H1 (cell line): Measurements from ENCODE around the gene SLC7A8. TPM values are rescaled to one million over a fixed set of nuclear protein-coding genes. Genes with fewer than 3 reads are reported as not detected.

ENCODE experiments used
- CTCF ChIA-PET: fragments of 300-600 bp; sonication (Branson Sonifier 250); formaldehyde crosslinking; loops from one replicate; lab custom pipeline; 2021; ENCODE audit not compliant: partially characterized antibody; lab: Charles Lee
- POLR2A ChIA-PET: fragments of 300-600 bp; sonication (Branson Sonifier 250); formaldehyde crosslinking; loops from one replicate; lab custom pipeline; 2021; ENCODE audit warnings: inconsistent platforms; ENCODE audit not compliant: partially characterized antibody; lab: Charles Lee
- DNase-seq, 2 experiments: peaks; one replicate each; pipeline versions ENCODE4 v3.0.0 to v3.0.0-alpha.2; 2010 to 2022; ENCODE audit warnings: low spot score in 2 of 2, low read depth in 1 of 2, mixed read lengths in 1 of 2
- FAIRE-seq: peaks from 2 replicates; lab custom pipeline; 2011; peaks lifted over from hg19 to GRCh38; lab: Jason Lieb, UNC
- H2AFZ ChIP-seq: 2 replicates; pipeline ENCODE4 v1.8.1; 2012; ENCODE audit warnings: low read length, inconsistent platforms
- H2AK5ac ChIP-seq: 2 replicates; pipeline ENCODE4 v1.6.1; 2013; ENCODE audit warnings: low read depth, low read length
- H2BK120ac ChIP-seq: replicated peaks from 2 replicates; pipeline ENCODE3; 2013; ENCODE audit warnings: low read depth, low read length, inconsistent platforms
- H2BK12ac ChIP-seq: 2 replicates; pipeline ENCODE4 v1.6.1; 2013; ENCODE audit warnings: low read depth, low read length
- H2BK15ac ChIP-seq: 2 replicates; pipeline ENCODE4 v1.6.1; 2013; ENCODE audit warnings: low read length
- H2BK20ac ChIP-seq: 2 replicates; pipeline ENCODE4 v1.6.1; 2013; ENCODE audit warnings: low read length
- H2BK5ac ChIP-seq: 2 replicates; pipeline ENCODE4 v1.6.1; 2013; ENCODE audit warnings: low read depth, low read length
- H3K14ac ChIP-seq: 2 replicates; pipeline ENCODE4 v1.6.1; 2013; ENCODE audit warnings: inconsistent platforms; ENCODE audit not compliant: insufficient read length
- H3K18ac ChIP-seq: 2 replicates; pipeline ENCODE4 v1.6.1; 2013; ENCODE audit warnings: low read length; ENCODE audit errors: extremely low read depth
- H3K23ac ChIP-seq: 2 replicates; pipeline ENCODE4 v1.6.1; 2013; ENCODE audit warnings: inconsistent platforms; ENCODE audit not compliant: insufficient read length
- H3K23me2 ChIP-seq: 2 replicates; pipeline ENCODE4 v1.6.1; 2013; ENCODE audit warnings: low read depth, low read length
- H3K27ac ChIP-seq: 2 replicates; pipeline ENCODE4 v1.6.1; 2011; ENCODE audit warnings: low read depth, low read length, inconsistent platforms
- H3K27me3 ChIP-seq, 4 experiments: replicated peaks in 1 of 4; 1 replicate in 1 of 4; 2 replicates in 3 of 4; pipeline versions ENCODE4 v1.6.1 to v1.8.1; 2011 to 2013; ENCODE audit warnings: low read length in 3 of 4, mild to moderate bottlenecking in 3 of 4, inconsistent platforms in 2 of 4, mixed read lengths in 2 of 4, moderate library complexity in 1 of 4; ENCODE audit not compliant: control insufficient read depth in 3 of 4, insufficient read depth in 3 of 4; ENCODE audit errors: extremely low read depth in 1 of 4
- H3K36me3 ChIP-seq, 4 experiments: 2 replicates each; pipeline versions ENCODE4 v1.6.1 to v1.8.1; 2011 to 2013; ENCODE audit warnings: mild to moderate bottlenecking in 4 of 4, low read length in 3 of 4, moderate library complexity in 2 of 4, control low read depth in 1 of 4, inconsistent platforms in 1 of 4; ENCODE audit not compliant: insufficient read depth in 4 of 4, control insufficient read depth in 2 of 4
- H3K4ac ChIP-seq: replicated peaks from 2 replicates; pipeline ENCODE3; 2013; ENCODE audit warnings: low read length, low read depth, mixed read lengths, inconsistent platforms; ENCODE audit not compliant: insufficient read length
- H3K4me1 ChIP-seq, 4 experiments: replicated peaks in 1 of 4; 1 replicate in 1 of 4; 2 replicates in 3 of 4; pipeline versions ENCODE4 v1.6.1 to v1.8.1; 2011 to 2013; ENCODE audit warnings: low read length in 3 of 4, inconsistent platforms in 2 of 4, mixed read lengths in 1 of 4; ENCODE audit not compliant: insufficient read depth in 4 of 4, control insufficient read depth in 3 of 4
- H3K4me2 ChIP-seq, 2 experiments: 2 replicates each; pipeline versions ENCODE4 v1.6.1 to v1.8.1; 2011 to 2013; ENCODE audit warnings: low read depth in 2 of 2, low read length in 2 of 2, control low read depth in 1 of 2, inconsistent platforms in 1 of 2, mild to moderate bottlenecking in 1 of 2; ENCODE audit not compliant: insufficient read depth in 1 of 2
- H3K4me3 ChIP-seq, 4 experiments: fragments of 200-600, 300-600 bp in 1 of 4; sonication (generic), shearing (Covaris generic), sonication (Bioruptor Twin) in 1 of 4; 2 replicates each; pipeline versions ENCODE4 v1.5.1 to v1.8.1; 2011 to 2016; ENCODE audit warnings: low read length in 4 of 4, low read depth in 3 of 4, control low read depth in 2 of 4, inconsistent platforms in 2 of 4, mild to moderate bottlenecking in 2 of 4, mixed read lengths in 1 of 4, moderate library complexity in 1 of 4; ENCODE audit not compliant: insufficient read depth in 2 of 4; ENCODE audit errors: extremely low read depth in 1 of 4
- H3K56ac ChIP-seq: replicated peaks from 2 replicates; pipeline ENCODE3; 2013; ENCODE audit warnings: low read depth, mild to moderate bottlenecking, mixed read lengths, low read length, inconsistent platforms; ENCODE audit not compliant: insufficient read length
- H3K79me1 ChIP-seq: 2 replicates; pipeline ENCODE4 v1.6.1; 2013; ENCODE audit warnings: low read depth, low read length, control low read depth
- H3K79me2 ChIP-seq, 2 experiments: 2 replicates each; pipeline versions ENCODE4 v1.6.1 to v1.8.1; 2012 to 2013; ENCODE audit warnings: low read length in 2 of 2, mild to moderate bottlenecking in 2 of 2, inconsistent platforms in 1 of 2; ENCODE audit not compliant: insufficient read depth in 2 of 2, control insufficient read depth in 1 of 2
- H3K9ac ChIP-seq, 4 experiments: replicated peaks in 1 of 4; 1 replicate in 1 of 4; 2 replicates in 3 of 4; pipeline versions ENCODE4 v1.6.1 to v1.8.1; 2011 to 2013; ENCODE audit warnings: low read depth in 3 of 4, low read length in 3 of 4, control low read depth in 2 of 4, mild to moderate bottlenecking in 2 of 4, moderate library complexity in 2 of 4, inconsistent platforms in 1 of 4; ENCODE audit errors: extremely low read depth in 1 of 4
- H3K9me3 ChIP-seq, 2 experiments: 2 replicates each; pipeline versions ENCODE4 v1.6.1 to v1.8.1; 2012 to 2013; ENCODE audit warnings: mild to moderate bottlenecking in 2 of 2, moderate library complexity in 2 of 2, control low read depth in 1 of 2, inconsistent platforms in 1 of 2, low read depth in 1 of 2, low read length in 1 of 2, mixed read lengths in 1 of 2; ENCODE audit not compliant: insufficient read depth in 2 of 2
- H4K20me1 ChIP-seq, 2 experiments: replicated peaks in 1 of 2; 2 replicates each; pipeline versions ENCODE3 to v1.8.1; 2011 to 2013; ENCODE audit warnings: inconsistent platforms in 2 of 2, low read length in 2 of 2, mild to moderate bottlenecking in 1 of 2; ENCODE audit not compliant: insufficient read depth in 2 of 2, control insufficient read depth in 1 of 2
- H4K5ac ChIP-seq: 2 replicates; pipeline ENCODE4 v1.6.1; 2013; ENCODE audit warnings: low read length, low read depth, mixed read lengths, inconsistent platforms; ENCODE audit not compliant: insufficient read length
- H4K8ac ChIP-seq: 2 replicates; pipeline ENCODE4 v1.8.0; 2013; ENCODE audit warnings: mild to moderate bottlenecking, moderate library complexity, low read length, inconsistent platforms; ENCODE audit not compliant: insufficient read depth; ENCODE audit errors: extremely low read depth
- H4K91ac ChIP-seq: replicated peaks from 2 replicates; pipeline ENCODE3; 2013; ENCODE audit warnings: low read length, mixed read lengths, inconsistent platforms; ENCODE audit not compliant: insufficient read length
- BACH1 ChIP-seq: IDR thresholded peaks from 2 replicates; pipeline ENCODE4 v1.6.1; 2012; ENCODE audit warnings: low read length, improper control_type of control experiment
- CBX5 ChIP-seq: fragments of 300-800, 300-1000 bp; sonication (generic); IDR thresholded peaks from 2 replicates; pipeline ENCODE4 v1.7.1; 2016; ENCODE audit warnings: antibody characterized with exemption, low read length, low read depth
- CEBPB ChIP-seq: IDR thresholded peaks from 2 replicates; pipeline ENCODE4 v1.6.1; 2012; ENCODE audit warnings: low read depth, low read length
- CHD2 ChIP-seq: IDR thresholded peaks from 2 replicates; pipeline ENCODE4 v1.6.1; 2012; ENCODE audit warnings: low read length, improper control_type of control experiment
- CTBP2 ChIP-seq: IDR thresholded peaks from 2 replicates; pipeline ENCODE4 v1.7.0; 2011; ENCODE audit warnings: borderline replicate concordance, mild to moderate bottlenecking, moderate library complexity, mixed read lengths, low read length; ENCODE audit not compliant: insufficient read depth, insufficient read length
- EZH2 ChIP-seq: fragments of 200-600 bp; sonication (generic); IDR thresholded peaks from 2 replicates; pipeline ENCODE4 v1.7.1; 2012; ENCODE audit warnings: low read depth, mild to moderate bottlenecking, moderate library complexity, low read length, inconsistent platforms; ENCODE audit not compliant: severe bottlenecking
- PHF8 ChIP-seq: fragments of 200-600 bp; sonication (generic); conservative IDR thresholded peaks from 2 replicates; pipeline ENCODE4 v1.7.1; 2012; ENCODE audit warnings: low read depth, mild to moderate bottlenecking, inconsistent platforms, low read length, moderate library complexity
- POLR2A ChIP-seq, 2 experiments: IDR thresholded peaks; 1 replicate in 1 of 2; 2 replicates in 1 of 2; pipeline ENCODE4 v1.6.1; 2011; ENCODE audit warnings: low read depth in 2 of 2, low read length in 2 of 2, mild to moderate bottlenecking in 2 of 2; ENCODE audit errors: control extremely low read depth in 1 of 2
- RAD21 ChIP-seq, 2 experiments: IDR thresholded peaks in 1 of 2; conservative IDR thresholded peaks in 1 of 2; 2 replicates each; pipeline ENCODE4 v1.6.1; 2011; ENCODE audit warnings: low read depth in 2 of 2, low read length in 2 of 2, improper control_type of control experiment in 1 of 2, inconsistent platforms in 1 of 2, mild to moderate bottlenecking in 1 of 2, moderate library complexity in 1 of 2
- RNF2 ChIP-seq: fragments of 200-900, 300-1000 bp; sonication (generic); IDR thresholded peaks from 2 replicates; pipeline ENCODE4 v1.7.1; 2016; ENCODE audit warnings: borderline replicate concordance, low read depth, mild to moderate bottlenecking, antibody characterized with exemption, low read length; ENCODE audit not compliant: poor library complexity, severe bottlenecking; ENCODE audit errors: missing control alignments
- SIX5 ChIP-seq: IDR thresholded peaks from 2 replicates; pipeline ENCODE4 v1.6.1; 2011; ENCODE audit warnings: mild to moderate bottlenecking, low read depth, low read length
- TAF7 ChIP-seq: optimal IDR thresholded peaks from 2 replicates; pipeline ENCODE3; 2011; ENCODE audit warnings: low read depth, mild to moderate bottlenecking, inconsistent platforms, low read length, moderate library complexity, borderline replicate concordance
- TBP ChIP-seq: IDR thresholded peaks from 2 replicates; pipeline ENCODE4 v1.6.1; 2011; ENCODE audit warnings: low read depth, low read length, improper control_type of control experiment
- WGBS, 2 experiments: shearing (Covaris generic) in 1 of 2; methylation state at CpG; one replicate each; pipeline versions ENCODE4 v1.1.6 to v1.1.7; 2013 to 2015; ENCODE audit warnings: low lambda C conversion rate in 2 of 2, mixed read lengths in 2 of 2, inconsistent platforms in 1 of 2, low coverage in 1 of 2, missing lambda C conversion rate in 1 of 2; ENCODE audit not compliant: insufficient replicate concordance in 2 of 2, insufficient coverage in 1 of 2, insufficient read length in 1 of 2; ENCODE audit errors: extremely low coverage in 1 of 2, missing lambda C conversion rate in 1 of 2; 5-methylcytosine and 5-hydroxymethylcytosine counted together
- polyA plus RNA-seq, 7 experiments: library from polyadenylated mRNA; depleted of rRNA in 3 of 7; stranded (reverse) in 5 of 7; unstranded in 2 of 7; fragments of >200 nt in 5 of 7; fragments of 200-250 nt in 2 of 7; gene quantifications; 1 replicate in 5 of 7; 2 replicates in 1 of 7; 4 replicates in 1 of 7; pipeline versions ENCODE4 v1.2.1 to v1.2.3, GENCODE V29; 2011 to 2013; ENCODE audit warnings: missing spikeins in 2 of 7, mixed read lengths in 2 of 7
- total RNA-seq: library from RNA; stranded (reverse); fragmentation: NEBNext Ultra II Directional; extraction: Animal tissue kit (Norgen Biotek cat#: 25700); gene quantifications from 2 replicates; pipeline ENCODE4 v1.2.1, GENCODE V29; 2021

Gene SLC7A8
- total and polyA plus RNA-seq, 2 of the 8 experiments (the other 6 are each of a cell fraction or from before 2014, with no cell fraction given) = 182 to 204 TPM

DNA sequence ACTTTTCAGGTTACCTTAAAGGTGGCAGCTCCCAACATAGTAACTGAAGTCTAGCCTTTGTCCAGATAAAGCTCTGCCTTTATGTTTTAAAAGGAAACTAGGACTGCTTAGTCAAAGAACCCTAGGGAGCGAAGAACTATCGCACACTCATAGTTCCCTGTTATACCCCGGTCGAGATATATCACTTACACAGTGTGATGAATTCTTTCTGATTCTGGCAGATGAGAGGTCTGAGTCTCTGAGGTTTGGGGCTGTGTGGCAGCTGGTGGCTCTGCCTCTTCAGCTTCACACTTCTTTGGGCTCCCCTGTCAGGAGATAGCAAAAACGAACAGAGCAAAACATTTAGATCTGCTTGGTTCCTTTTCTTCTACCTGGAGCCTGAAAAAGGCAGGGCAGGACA is 105.5 kb downstream of the SLC7A8 start:
- Histone ChIP-seq H4K8ac (no peak overlapping the region; the same call in 1 of the 2 replicates), H3K18ac (no peak overlapping the region), H4K20me1 (peaks cover 1 to 12% of the 10 kb centered on the region in 2 experiments), H3K79me2 (peaks cover 4 to 10% of the 10 kb centered on the region in 2 experiments; a peak in 1 of 4 replicates), H3K4me2 (no peak overlapping the region), H3K23me2 (no peaks in the 10 kb centered on the region; the same call in 1 of the 2 replicates), H3K36me3 (peaks cover 34 to 80% (median 68%) of the 10 kb centered on the region in 4 experiments), H3K27me3 (no peaks in the 10 kb centered on the region), H2BK20ac (no peak overlapping the region), H3K56ac (no peak overlapping the region), H3K27ac (no peak overlapping the region), H3K9ac (no peak overlapping the region), H4K5ac (no peak overlapping the region), H2BK15ac (no peak overlapping the region), H3K9me3 (no peaks in the 10 kb centered on the region; a peak in 1 of 4 replicates), H3K4me1 (peaks cover 0 to 1% (median 0%) of the 10 kb centered on the region in 4 experiments; a peak in 2 of 7 replicates), H3K4ac (no peak overlapping the region), H2BK120ac (no peak overlapping the region), H3K79me1 (no peaks in the 10 kb centered on the region), H2AK5ac (no peak overlapping the region), H3K23ac (no peak overlapping the region), H4K91ac (no peak overlapping the region), H2AFZ (no peak overlapping the region), H2BK12ac (no peak overlapping the region), H2BK5ac (no peak overlapping the region), H3K4me3 (no peak overlapping the region), H3K14ac (no peak overlapping the region)
- POLR2A ChIA-PET = interaction anchor here (0.6 to 4.6 kb wide), 11 partner anchors 10 to 144 kb away, joined by 3 to 24 read pairs (median 4); partner anchors contain the start of genes ACIN1 and C14orf119
- CTCF ChIA-PET = interaction anchor here (0.6 to 4.7 kb wide), 29 partner anchors 9 to 302 kb away, joined by 3 to 56 read pairs (median 5); partner anchors contain the start of genes ACIN1, C14orf119, PSMB11 and RNF212B
- no peak for DNase-seq
- no peak for FAIRE-seq
- 91% methylated on average over 5 of the region's 5 CpGs; no CpG with 5 or more reads in 1 of the 2 experiments for whole genome bisulfite sequencing, 2 experiments
- TF ChIP-seq CTBP2 (no peak), CHD2 (no peak), PHF8 (no peak), RNF2 (no peak), SIX5 (no peak), RAD21 (IDR thresholded peaks at IDR 0.05 in 1 of 2, conservative IDR thresholded peaks at IDR 0.05 in 1 of 2; ENCODE audit: low read depth in 2 of 2, low read length in 2 of 2) (no peak), POLR2A (IDR thresholded peaks at IDR 0.05; ENCODE audit: control extremely low read depth in 1 of 2, low read depth in 2 of 2, low read length in 2 of 2) (no peak), CBX5 (no peak), CEBPB (no peak), TBP (no peak), EZH2 (no peak), TAF7 (no peak), BACH1 (no peak)
